Measurements from ENCODE around the gene CCRL2.
"Not testable (repeated sequence)": the region's sequence is repeated elsewhere in the genome, so short reads cannot be mapped to it uniquely, and the experiment has no call there.

CCRL2 gene

DNA sequence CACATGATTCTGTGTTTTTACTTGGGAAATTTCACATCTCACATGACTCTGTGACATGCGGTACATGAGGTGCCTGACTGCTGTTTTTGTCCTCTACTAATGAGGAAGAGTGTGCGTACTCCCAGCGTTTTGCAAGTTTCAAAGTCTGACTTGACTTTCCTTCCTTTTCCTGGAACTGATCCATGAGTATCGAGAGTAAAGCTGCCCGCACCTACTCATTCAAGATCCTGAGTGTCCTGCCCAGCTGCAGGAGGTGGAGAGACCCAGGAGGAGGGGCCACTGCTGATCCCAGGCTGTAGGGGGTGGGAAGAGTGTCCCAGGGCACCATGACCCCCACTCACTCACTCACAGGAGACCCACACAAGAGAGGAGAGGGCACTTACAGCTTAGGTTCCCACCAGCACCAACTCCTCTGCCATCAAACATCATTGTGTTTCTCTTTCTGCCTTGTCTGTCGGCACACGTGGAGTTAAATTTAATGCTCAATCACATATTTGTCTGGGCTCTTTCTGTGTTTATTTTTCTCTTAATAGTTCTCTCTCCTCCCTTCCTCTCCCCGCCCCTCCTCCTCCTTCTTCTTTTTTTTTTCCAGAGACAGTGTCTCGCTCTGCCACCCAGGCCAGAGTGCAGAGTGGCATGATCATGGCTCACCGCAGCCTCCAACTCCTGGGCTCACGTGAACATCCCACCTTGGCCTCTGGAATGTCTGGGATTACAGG lies 1.6 kb upstream of the CCRL2 start:
- no peak for DNase-seq

DNA sequence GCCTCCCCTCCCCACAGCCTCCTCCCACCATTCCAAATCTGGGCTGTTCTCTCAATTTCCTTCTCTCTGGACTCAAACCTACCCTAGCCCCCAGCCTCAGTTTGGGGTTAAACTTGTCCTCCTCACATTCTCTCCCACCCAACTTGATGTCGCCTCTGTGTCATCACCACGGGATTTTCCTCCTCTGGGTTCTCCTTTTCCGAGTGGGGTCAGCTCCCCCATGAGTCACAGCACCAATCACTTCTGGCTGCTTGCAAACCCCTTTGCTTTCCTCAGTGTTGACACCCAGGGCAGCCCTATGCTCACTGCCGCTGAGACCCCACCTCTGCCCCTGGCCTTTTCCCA lies 644 bp upstream of the CCRL2 start:
- no peak for DNase-seq

DNA sequence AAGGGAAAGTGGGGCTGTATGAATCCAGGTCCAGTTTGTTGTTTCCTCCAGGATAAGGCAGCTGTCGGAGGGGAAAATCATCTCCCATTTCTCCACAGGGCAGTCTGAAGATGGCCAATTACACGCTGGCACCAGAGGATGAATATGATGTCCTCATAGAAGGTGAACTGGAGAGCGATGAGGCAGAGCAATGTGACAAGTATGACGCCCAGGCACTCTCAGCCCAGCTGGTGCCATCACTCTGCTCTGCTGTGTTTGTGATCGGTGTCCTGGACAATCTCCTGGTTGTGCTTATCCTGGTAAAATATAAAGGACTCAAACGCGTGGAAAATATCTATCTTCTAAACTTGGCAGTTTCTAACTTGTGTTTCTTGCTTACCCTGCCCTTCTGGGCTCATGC lies 911 bp downstream of the CCRL2 start:
- DNase-seq, result no peak

DNA sequence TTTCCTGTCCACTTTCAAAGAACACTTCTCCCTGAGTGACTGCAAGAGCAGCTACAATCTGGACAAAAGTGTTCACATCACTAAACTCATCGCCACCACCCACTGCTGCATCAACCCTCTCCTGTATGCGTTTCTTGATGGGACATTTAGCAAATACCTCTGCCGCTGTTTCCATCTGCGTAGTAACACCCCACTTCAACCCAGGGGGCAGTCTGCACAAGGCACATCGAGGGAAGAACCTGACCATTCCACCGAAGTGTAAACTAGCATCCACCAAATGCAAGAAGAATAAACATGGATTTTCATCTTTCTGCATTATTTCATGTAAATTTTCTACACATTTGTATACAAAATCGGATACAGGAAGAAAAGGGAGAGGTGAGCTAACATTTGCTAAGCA lies 1.8 kb downstream of the CCRL2 start:
- no peak for DNase-seq

DNA sequence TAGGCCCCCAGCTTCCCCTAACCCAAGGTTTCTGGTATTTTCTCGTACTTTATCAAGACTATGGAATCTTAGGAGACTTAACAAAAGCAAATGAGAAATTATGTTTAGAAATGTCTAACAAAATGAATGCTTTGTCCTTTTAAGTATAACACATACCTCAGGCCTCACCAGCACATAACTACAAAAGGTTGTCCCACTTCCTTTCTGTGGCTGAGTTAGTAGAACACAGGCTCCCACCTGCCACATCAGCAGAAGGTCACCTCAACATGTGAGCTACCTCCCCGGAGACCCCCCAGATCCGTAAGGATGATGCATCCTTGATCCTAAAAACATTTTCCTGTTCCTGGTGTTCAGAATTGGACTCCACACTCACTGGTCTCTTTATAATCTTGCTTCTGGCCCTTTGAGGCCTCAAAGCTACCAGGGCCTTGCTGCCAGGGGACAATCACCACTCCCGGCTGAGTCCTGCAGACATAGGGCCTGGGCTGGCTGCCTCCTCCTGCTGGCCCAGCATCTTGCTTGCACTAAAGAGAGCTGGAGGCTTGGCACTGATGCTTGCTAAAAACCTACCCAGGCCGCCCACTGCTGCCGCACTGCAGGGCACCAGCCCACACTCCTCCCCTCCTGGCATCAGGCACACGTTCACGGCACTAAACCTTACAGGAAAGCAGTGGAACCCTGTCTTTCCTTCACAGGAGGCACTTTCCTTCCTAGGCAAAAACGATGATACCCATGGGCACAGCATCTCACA lies 2.9 kb downstream of the CCRL2 start:
- no peak for DNase-seq

DNA sequence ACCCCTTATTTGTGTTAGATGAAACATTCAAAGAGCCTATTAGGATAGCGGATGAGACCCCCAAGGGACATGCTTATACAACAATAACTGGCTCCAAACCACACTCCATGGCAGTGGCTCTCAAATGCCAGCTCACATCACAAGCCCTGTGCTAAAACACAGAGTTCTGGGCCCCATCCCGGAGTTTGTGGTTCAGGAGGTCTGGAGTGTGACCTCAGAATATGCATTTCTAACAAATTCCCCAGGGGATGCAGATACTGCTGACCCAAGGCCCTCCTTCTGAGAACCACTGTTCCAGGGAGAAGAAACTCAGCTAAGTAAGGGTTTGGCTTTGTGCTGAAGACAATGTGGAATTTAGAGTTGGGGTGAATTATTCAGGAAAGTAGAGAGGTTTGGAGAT lies 3.6 kb downstream of the CCRL2 start:
- DNase-seq, result no peak

DNA sequence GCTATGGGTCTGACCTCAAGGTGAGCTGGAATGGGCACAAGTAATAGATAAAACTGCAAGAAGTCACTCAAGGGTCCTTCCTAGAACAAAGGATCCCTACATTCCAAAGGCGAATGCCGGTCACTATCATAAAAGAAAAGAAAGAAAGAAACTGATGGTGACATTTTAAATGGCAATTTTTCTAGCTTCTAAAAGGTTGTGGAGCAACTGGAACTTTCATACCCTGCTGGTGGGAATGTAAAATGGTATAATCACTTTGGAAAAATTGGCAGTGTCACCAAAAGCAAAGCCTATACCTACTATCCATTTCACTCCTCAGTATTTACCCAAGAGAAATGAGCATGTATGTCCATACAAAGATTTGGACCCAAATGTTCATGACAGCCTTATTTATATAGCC lies 4.2 kb downstream of the CCRL2 start:
- DNase-seq, result no peak

DNA sequence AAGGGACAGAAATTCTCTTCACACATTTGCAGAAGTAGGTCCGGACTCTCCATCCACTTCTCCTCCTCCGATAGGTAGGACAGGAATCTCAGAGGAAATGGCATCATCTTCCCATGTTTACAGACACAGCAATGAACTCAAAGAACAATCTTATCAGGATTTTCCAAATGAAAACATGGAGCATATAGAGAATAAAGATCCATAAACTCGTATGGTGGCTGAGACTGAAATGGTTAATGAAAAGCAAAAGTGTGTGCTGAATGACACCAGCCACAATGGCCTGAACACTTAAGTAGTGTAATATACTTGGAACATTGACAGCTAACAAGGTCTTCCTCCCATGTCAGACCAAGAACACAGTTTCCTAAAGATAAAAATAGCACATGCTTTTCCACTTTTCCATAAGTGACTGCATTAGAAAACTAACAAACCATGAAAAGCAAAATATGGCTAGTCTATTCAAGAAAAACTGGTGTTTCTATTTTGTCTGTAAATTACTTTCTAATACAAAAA lies 5.8 kb downstream of the CCRL2 start:
- no peak for DNase-seq

DNA sequence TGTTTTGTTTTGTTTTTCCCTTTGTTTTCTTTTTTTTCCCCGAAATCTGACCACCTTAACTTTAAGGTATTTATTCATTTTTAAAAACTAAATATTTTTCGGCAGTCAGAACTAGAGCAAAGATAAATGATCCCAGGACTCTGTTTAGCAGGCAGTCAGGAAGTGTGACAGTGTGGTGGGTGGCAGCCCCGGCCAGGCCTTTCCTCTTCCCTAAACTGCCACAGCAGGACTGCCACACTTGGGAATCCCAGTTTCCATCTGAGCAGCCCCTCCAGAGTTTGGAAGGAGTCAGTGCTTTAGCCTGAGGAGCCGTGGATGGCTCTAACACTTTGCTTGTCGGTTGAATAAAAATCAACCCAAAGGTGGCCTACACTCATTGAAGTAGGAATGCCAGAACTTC lies 6.9 kb downstream of the CCRL2 start:
- DNase-seq, result no peak

- DNase-seq, result no peak
Measured at GRCh38 chr3:46414739-46415138, 7.7 kb downstream of the CCRL2 start.

GRCh38 chr3:46416125-46416810 lies 9.2 kb downstream of the CCRL2 start:
- no peak for DNase-seq

DNA sequence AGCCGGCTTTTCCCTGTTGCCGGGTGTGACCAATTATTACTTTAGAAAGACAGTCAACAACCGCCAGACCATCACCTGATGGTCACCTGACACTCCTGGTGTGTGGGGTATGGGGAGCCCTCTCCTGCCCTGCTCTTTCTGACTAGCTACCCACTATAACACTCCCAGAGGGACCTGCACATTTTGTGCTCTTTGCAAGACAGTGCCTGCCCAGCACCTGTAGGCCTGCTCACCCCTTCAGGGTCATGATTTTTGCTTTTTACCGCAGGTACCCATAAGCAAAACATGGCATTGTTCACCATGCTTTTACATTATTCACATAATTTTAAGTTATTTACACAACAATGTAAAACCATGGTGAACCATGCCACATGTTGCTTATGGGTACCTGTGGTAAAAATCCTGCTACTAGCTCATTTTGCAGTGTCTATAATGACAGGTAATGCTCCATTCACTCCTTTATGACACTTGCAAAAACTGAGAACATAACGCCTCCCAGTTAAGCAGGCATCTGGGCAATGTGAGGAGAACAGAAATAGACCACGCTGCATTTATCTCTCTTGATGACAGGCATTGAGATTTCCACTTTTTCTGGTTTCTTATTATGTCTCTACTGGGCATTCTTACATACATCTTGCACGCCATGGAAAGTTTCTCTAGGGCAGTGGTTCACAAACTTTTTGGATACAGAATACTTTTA lies 9.9 kb downstream of the CCRL2 start:
- no peak for DNase-seq

GRCh38 chr3:46417841-46418611 lies 11.0 kb downstream of the CCRL2 start:
- DNase-seq, result no peak

DNA sequence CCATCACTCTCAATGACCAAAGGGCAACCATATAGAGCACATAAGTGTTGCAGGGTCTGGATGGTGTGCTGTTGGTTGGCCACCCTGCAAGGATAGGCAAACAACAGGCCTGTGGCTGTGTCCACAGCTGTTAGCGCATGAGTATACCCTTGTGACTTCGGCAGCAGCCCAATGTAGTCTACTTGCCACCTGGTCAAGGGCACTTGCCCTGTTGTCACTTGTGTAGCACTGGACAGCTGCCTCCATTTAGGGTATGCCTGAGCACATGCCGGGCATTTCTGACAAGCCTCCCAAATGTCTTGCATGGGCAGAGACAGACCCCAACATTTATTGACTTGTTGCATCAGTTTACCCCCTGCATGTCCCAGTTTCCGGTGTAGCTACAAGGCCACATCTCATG lies 12.8 kb downstream of the CCRL2 start:
- DNase-seq, result no peak

- no peak for DNase-seq
Measured at GRCh38 chr3:46420931-46421330, 13.9 kb downstream of the CCRL2 start.

DNA sequence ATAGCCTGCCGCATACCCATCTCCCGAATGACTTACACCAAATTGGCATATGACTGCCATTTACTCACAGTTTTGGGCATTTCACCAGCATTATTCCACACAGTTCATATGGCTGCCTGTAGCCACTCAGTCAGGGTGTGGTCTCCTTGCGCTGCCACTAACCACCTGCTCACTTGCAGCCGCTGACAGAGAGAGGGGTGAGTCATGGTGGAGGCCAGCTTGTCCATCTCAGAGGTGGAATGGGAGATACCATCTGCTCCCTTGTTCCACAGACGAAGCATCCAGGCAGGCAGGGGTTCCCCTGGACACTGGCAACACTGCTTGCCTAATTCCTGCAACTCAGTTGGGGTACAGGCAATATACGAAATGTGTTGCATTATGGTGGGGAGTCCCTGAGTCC lies 15.6 kb downstream of the CCRL2 start:
- DNase-seq, result no peak

DNA sequence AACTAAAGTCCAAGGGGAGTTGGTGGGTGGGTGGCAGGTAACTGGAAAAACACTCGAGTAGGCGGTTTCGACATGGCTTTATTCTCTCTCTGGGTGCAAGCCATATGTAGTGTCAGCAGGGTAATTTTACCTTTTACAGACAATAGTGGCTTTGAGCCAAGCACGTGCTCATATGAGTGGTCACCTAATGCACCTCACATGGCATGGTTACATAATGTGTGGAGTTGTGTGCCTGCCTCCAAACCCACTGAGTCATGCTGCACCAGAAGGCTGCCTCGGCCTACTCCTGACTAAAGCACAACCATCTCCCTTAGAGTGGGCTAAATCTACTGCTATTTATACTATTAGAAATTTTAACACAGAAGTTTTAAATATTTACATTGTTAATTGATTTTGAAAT lies 16.5 kb downstream of the CCRL2 start:
- DNase-seq, result peak; percentile 7

GRCh38 chr3:46426476-46426875 lies 19.4 kb downstream of the CCRL2 start:
- DNase-seq, result not testable (repeated sequence)

GRCh38 chr3:46427404-46427803 lies 20.3 kb downstream of the CCRL2 start:
- not testable (repeated sequence) for DNase-seq

- no peak for DNase-seq
Measured at GRCh38 chr3:46427916-46428833, 21.1 kb downstream of the CCRL2 start.

- no peak for DNase-seq
Measured at GRCh38 chr3:46429250-46429649, 22.2 kb downstream of the CCRL2 start.
